Measurements from ENCODE around the gene FANK1. TPM values are rescaled to one million over a fixed set of nuclear protein-coding genes. Genes with fewer than 3 reads are reported as not detected.
"Not testable (repeated sequence)": the region's sequence is repeated elsewhere in the genome, so short reads cannot be mapped to it uniquely, and the experiment has no call there.

The FANK1 gene
- total RNA-seq, 1 donor from 2014 or later: 11.0 TPM

GRCh38 chr10:125900963-125901362 is 4.6 kb downstream of the FANK1 start:
- H3K4me3 Mint-ChIP-seq; H3K9me3 Mint-ChIP-seq; DNase-seq (ENCODE audit: low spot score in 2 of 2, unreplicated experiment in 2 of 2); H3K36me3 Mint-ChIP-seq; H3K27me3 Mint-ChIP-seq (ENCODE audit: low read depth): not testable (repeated sequence)
- peak overlapping the region; percentile 11 for H3K27ac Mint-ChIP-seq
- peaks cover 18% of the 10 kb centered on the region for H3K4me1 Mint-ChIP-seq

DNA sequence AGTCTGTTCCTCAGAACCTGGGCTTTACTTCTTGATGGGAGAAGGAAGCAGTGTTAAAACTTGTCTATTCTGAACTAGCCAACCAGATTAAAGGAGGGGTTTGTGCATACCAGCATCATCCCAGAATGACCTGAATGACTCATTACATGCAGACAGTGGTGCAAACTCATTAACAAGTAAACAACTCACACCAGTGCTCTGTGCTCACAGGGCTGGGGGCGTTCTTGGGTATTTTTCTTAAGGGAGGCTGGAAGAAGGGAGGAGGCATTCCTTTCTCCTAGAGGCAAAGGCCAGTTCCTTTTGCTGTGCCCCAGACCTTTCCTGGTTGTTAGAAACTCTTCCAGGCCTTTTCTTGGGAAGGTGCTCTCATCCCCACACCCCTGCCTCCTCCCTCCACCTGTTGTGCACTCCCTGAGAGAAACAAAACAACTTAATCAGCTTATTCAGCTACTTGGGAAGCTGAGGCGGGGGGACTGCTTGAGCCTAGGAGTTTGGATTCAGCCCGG is 6.8 kb downstream of the FANK1 start:
- H3K36me3 Mint-ChIP-seq; H3K27me3 Mint-ChIP-seq (ENCODE audit: low read depth); H3K27ac Mint-ChIP-seq; DNase-seq (ENCODE audit: low spot score in 2 of 2, unreplicated experiment in 2 of 2); H3K9me3 Mint-ChIP-seq; H3K4me3 Mint-ChIP-seq: not testable (repeated sequence)
- H3K4me1 Mint-ChIP-seq: peaks cover 11% of the 10 kb centered on the region

DNA sequence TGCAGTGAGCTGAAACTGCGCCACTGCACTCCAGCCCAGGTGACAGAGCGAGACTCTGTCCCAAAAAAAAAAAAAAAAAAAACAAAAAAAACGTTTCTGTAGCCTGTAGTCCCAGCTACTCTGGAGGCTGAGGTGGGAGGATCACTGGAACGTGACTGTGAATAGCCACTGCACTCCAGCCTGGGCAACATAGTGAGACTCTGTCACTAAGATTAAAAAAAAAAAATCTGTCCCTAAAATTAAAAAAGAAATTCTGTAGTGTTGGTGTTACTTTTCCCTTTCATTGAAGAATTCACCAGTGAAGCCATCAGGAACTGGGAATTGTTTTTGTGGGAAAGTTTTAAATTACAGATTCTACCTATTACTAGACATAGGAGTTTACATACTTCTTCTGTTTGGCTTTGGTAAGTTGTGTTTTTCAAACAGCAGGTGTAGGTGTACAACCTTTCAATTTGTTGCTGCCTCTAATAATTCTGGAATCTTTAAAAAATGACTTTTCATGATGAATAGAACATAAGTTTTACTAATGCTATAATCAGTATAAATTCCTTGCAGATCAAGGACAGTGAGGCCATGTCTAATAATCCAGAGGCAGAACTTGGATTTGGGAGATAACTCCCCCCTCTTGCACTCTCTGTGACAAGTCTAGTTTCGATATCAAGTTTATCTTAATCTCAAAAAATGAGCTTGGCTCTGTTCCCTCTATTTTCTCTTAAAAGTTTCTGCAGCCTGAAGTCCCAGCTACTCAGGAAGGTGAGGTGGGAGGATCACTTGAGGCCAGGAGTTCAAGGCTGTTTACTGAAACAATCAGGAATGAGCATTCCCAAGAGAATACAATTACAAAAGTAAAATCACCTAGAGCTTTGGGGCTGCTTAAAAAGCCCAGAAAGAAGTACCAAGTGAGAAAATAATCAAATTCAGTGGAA is 9.0 kb downstream of the FANK1 start:
- not testable (repeated sequence) for H3K4me3 Mint-ChIP-seq; H3K36me3 Mint-ChIP-seq; H3K27ac Mint-ChIP-seq; DNase-seq (ENCODE audit: low spot score in 2 of 2, unreplicated experiment in 2 of 2); H3K4me1 Mint-ChIP-seq; H3K27me3 Mint-ChIP-seq (ENCODE audit: low read depth)
- peaks cover 13% of the 10 kb centered on the region for H3K9me3 Mint-ChIP-seq

- H3K4me3 Mint-ChIP-seq; H3K27ac Mint-ChIP-seq; H3K27me3 Mint-ChIP-seq (ENCODE audit: low read depth); DNase-seq (ENCODE audit: low spot score in 2 of 2, unreplicated experiment in 2 of 2); H3K4me1 Mint-ChIP-seq; H3K36me3 Mint-ChIP-seq: not testable (repeated sequence)
- peaks cover 13% of the 10 kb centered on the region for H3K9me3 Mint-ChIP-seq
Observed at GRCh38 chr10:125907598-125907997, 11.2 kb downstream of the FANK1 start.

- H3K9me3 Mint-ChIP-seq: peaks cover 13% of the 10 kb centered on the region
- DNase-seq (ENCODE audit: low spot score in 2 of 2, unreplicated experiment in 2 of 2); H3K4me3 Mint-ChIP-seq; H3K27ac Mint-ChIP-seq; H3K27me3 Mint-ChIP-seq (ENCODE audit: low read depth); H3K36me3 Mint-ChIP-seq; H3K4me1 Mint-ChIP-seq: not testable (repeated sequence)
Observed at GRCh38 chr10:125908813-125909212, 12.4 kb downstream of the FANK1 start.

DNA sequence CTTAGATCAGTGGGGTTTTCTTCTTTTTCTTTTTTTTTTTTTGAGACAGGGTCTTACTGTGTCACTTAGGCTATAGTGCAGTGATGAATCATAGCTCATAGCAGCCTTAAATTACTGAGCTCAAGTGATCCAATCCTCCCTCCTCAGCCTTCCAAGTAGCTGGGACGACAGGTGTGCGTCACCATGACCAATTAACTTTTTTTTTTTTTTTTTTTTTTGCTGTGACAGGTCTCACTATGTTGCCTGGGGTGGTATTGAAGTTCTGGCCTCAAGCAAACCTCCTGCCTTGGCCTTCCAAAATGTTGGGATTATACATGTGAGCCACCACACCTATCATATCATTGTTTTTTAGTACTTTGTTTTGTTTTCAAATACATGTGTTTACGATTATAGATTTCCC is 13.1 kb downstream of the FANK1 start:
- H3K36me3 Mint-ChIP-seq; H3K4me1 Mint-ChIP-seq; H3K4me3 Mint-ChIP-seq; DNase-seq (ENCODE audit: low spot score in 2 of 2, unreplicated experiment in 2 of 2); H3K27ac Mint-ChIP-seq; H3K27me3 Mint-ChIP-seq (ENCODE audit: low read depth): not testable (repeated sequence)
- peaks cover 13% of the 10 kb centered on the region for H3K9me3 Mint-ChIP-seq

GRCh38 chr10:125911145-125911544 is 14.8 kb downstream of the FANK1 start:
- Mint-ChIP-seq H3K27ac (no peak overlapping the region), H3K4me1 (peaks cover 4% of the 10 kb centered on the region), H3K9me3 (peaks cover 9% of the 10 kb centered on the region), H3K27me3 (ENCODE audit: low read depth) (no peaks in the 10 kb centered on the region), H3K36me3 (peaks cover 4% of the 10 kb centered on the region), H3K4me3 (no peak overlapping the region)
- no peak for DNase-seq (ENCODE audit: low spot score in 2 of 2, unreplicated experiment in 2 of 2)
- no peak for TF ChIP-seq CTCF (IDR thresholded peaks at IDR 0.05; ENCODE audit: unreplicated experiment)

- H3K4me1 Mint-ChIP-seq: peaks cover 4% of the 10 kb centered on the region
- H3K27me3 Mint-ChIP-seq (ENCODE audit: low read depth): no peaks in the 10 kb centered on the region
- no peak overlapping the region for H3K4me3 Mint-ChIP-seq
- DNase-seq (ENCODE audit: low spot score in 2 of 2, unreplicated experiment in 2 of 2): no peak
- H3K36me3 Mint-ChIP-seq: peaks cover 4% of the 10 kb centered on the region
- no peak for TF ChIP-seq CTCF (IDR thresholded peaks at IDR 0.05; ENCODE audit: unreplicated experiment)
- H3K27ac Mint-ChIP-seq: no peak overlapping the region
- H3K9me3 Mint-ChIP-seq: peaks cover 9% of the 10 kb centered on the region
Observed at GRCh38 chr10:125911990-125912389, 15.6 kb downstream of the FANK1 start.

- H3K27me3 Mint-ChIP-seq (ENCODE audit: low read depth); H3K27ac Mint-ChIP-seq; H3K36me3 Mint-ChIP-seq; DNase-seq (ENCODE audit: low spot score in 2 of 2, unreplicated experiment in 2 of 2); H3K4me3 Mint-ChIP-seq; H3K4me1 Mint-ChIP-seq: not testable (repeated sequence)
- peaks cover 11% of the 10 kb centered on the region for H3K9me3 Mint-ChIP-seq
Observed at GRCh38 chr10:125913277-125913676, 16.9 kb downstream of the FANK1 start.

All from mesothelial cell of epicardium (in vitro differentiated cells).